GM18861 (cell line): ENCODE results near the gene DPH5.

Experiments
- ATAC-seq: cut with Tn5 transposase; IDR thresholded peaks from one replicate; pipeline ENCODE4 v1.9.1; 2021; ENCODE audit not compliant: unreplicated experiment

The DPH5 gene

DNA sequence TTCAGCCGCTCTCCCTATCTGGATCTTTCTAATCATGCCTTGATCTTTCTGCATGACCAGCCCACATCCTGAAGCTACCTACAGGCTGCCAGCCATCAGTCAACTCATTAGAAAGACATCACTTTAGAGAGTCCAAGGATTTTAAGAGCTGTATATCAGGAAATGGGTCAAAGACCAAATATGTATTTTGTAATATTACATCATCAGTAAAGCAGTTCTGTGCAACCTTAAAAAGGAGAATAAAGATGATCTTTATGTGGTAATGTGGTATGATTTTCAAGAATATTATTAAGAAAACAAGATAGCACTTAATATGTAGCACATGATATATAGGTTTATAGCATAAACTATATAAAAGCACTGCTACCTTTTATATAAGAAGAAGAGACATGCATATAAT, 82.1 kb downstream of the DPH5 start:
- ATAC-seq = no peak

DNA sequence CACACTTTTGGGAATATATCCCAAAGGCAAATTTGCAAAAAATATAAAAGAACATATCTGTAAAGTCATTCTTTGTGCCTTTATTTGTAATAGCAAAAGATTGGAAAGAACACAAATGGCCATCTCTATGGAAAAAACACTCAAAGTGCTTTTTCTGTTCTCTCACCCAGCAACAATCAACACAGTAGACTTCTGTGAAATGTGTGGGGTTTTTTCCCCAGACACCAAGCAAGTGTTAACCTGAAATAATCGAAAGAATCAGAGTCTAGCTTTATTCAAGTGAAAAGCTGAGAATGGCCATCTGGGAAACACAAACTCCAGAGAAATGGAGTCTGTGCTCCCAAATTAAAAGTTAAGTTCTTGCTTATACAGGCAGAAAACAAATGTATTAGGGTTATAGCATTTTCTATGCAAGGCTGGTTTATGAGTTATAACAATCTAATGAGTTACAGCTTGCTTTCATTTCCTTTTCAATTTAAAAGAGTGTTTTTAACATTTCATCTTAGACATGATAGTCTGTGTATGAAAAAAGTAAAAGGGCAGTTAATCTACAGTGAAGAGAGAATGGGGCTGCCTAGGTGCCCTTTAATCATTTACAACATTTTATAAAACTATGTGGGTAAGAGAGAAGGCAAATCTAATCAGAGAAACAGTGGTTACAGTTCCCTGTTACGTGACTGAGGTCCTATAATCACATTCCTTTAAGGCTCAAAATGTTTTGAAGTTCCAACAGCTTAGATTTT, 83.1 kb downstream of the DPH5 start:
- no peak for ATAC-seq

DNA sequence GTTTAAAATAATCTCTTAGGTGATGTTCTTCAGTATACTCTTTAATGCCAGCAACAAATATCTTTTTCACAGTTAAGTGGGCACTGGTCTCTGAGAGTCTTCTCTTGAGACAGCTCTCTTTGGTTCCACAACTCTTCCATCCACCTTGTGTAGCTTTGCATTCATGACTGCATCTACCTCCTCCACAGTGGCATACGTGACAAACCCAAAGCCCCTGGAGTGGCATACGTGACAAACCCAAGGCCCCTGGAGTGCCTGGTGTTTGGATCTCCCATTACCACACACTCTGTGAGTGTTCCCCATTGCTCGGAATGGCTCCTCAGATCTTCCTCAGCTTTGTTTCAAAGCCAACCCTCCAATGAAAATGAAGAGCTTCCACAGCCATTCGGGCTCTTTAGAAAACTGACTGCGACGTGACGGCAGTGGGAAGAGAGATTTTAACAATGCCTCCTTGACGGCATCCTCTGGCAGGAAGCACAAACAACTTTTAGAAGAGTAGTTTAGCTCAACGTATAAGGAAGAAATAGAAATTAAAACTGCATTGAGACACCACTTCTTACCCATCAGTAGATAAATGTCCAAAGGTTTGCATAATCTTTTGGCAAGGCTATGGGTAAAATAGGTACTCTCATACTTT, 83.9 kb downstream of the DPH5 start:
- no peak for ATAC-seq

DNA sequence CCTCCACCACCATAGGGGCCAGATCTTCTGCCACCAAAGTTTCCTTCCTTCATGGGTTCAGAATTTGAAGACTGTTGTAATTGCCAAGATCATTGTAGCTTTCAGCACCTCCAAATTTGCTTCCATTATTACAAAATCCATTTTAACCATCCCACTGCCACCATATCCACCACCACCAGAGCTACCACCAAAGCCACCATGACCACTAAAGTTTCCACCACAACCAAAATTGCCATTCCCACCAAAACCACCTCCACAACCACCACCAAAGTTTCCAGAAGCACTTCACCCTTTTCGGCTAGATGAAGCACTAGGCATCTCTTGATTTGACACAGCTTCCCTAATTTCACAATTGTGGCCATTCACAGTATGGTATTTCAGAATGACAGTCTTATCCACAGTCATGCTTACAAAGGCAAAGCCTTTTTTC, 84.5 kb downstream of the DPH5 start:
- no peak for ATAC-seq
